AG09309 (cell line): Measurements from ENCODE around the gene RAB31.

ENCODE experiments used
- DNase-seq: peaks from one replicate; pipeline ENCODE4 v3.0.0-alpha.2; 2010; ENCODE audit warnings: low read depth
- H3K4me3 ChIP-seq: 2 replicates; pipeline ENCODE4 v1.5.1; 2011; ENCODE audit warnings: mild to moderate bottlenecking, low read depth, low read length, moderate library complexity; ENCODE audit not compliant: control insufficient read depth
- TF ChIP-seq, protein P1 (sequence below): IDR thresholded peaks from 2 replicates; pipeline ENCODE4 v1.5.1; 2011; ENCODE audit warnings: mild to moderate bottlenecking, low read depth, low read length, inconsistent platforms; ENCODE audit not compliant: insufficient read depth, control insufficient read depth; ENCODE audit errors: missing control alignments

Gene RAB31

DNA sequence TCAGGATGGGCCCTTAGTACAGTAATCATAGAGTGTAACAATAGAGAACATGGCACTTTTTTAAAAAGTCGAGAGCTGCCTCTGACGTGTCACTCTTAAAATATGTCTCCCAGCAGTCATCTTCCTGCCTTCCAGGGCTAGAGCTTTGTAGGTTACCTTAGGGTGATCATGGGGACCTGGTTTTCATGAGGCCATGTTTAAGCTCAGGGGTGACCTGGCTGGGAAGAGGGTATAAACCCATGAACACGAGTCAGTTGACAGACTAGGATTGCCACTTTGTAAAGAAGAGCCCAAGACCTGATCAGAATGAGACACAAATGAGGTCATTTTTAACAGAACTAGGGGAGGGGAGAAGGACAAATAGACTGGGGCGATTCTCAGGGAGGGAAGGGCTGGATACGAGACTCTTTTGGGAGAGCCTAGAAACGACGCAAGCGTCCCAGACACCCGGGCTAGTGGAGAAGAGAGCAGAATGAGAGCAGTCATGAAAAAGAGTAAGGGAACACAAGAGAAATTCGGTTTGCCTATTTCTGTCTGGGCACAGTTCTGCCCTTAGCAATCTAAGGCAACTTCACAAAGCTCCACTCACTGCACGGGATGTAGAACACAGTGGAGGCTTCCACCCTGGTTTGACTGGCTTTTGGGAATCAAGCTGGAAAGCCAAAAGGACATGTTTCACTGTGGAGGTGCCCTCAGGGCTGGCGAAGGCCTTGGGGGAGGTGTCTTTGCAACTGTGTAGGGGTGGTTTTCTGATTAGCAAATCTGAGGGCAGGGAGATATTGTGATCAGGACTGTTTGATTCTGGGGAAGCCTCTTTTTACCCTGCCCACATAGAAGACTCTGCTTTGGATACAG, 1.8 kb upstream of the RAB31 start:
- TF ChIP-seq, protein P1, sequence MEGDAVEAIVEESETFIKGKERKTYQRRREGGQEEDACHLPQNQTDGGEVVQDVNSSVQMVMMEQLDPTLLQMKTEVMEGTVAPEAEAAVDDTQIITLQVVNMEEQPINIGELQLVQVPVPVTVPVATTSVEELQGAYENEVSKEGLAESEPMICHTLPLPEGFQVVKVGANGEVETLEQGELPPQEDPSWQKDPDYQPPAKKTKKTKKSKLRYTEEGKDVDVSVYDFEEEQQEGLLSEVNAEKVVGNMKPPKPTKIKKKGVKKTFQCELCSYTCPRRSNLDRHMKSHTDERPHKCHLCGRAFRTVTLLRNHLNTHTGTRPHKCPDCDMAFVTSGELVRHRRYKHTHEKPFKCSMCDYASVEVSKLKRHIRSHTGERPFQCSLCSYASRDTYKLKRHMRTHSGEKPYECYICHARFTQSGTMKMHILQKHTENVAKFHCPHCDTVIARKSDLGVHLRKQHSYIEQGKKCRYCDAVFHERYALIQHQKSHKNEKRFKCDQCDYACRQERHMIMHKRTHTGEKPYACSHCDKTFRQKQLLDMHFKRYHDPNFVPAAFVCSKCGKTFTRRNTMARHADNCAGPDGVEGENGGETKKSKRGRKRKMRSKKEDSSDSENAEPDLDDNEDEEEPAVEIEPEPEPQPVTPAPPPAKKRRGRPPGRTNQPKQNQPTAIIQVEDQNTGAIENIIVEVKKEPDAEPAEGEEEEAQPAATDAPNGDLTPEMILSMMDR, result no peak
- DNase-seq, result no peak
- no peak overlapping the region for H3K4me3 ChIP-seq

DNA sequence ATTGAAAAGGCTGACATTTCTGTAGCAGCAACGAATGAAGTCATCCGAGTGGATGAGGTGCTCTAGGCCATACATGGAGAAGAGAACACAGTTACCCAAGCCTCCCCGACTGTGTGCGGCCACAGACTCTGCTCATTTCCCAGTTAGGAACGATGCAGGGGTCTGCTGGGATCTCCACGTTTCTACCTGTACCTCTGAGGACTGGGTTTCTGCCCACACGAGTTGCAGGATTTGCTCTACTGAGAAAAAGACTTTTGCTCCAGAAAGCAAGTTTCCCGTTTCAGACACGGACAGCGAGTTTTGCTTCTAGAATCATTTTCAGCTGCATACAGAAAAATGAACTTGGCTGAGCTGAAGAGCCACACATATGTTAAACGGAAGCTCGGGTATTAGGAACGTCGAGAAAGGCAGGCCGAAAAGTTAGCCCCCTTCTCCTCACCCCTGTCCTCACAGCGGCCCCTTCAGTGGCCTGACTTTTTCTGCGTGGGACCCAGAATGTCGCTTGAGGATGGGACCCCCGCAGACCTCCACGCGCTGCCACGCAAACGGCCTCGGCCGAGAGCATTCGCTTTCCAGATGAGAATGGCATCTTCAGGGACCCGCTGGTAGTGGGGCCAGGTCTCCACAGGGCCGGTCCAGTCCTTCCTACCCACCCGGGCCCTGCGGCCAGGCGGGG, 582 bp upstream of the RAB31 start:
- TF ChIP-seq, protein P1, result no peak
- peak overlapping the region; percentile 62 for H3K4me3 ChIP-seq
- no peak for DNase-seq

DNA sequence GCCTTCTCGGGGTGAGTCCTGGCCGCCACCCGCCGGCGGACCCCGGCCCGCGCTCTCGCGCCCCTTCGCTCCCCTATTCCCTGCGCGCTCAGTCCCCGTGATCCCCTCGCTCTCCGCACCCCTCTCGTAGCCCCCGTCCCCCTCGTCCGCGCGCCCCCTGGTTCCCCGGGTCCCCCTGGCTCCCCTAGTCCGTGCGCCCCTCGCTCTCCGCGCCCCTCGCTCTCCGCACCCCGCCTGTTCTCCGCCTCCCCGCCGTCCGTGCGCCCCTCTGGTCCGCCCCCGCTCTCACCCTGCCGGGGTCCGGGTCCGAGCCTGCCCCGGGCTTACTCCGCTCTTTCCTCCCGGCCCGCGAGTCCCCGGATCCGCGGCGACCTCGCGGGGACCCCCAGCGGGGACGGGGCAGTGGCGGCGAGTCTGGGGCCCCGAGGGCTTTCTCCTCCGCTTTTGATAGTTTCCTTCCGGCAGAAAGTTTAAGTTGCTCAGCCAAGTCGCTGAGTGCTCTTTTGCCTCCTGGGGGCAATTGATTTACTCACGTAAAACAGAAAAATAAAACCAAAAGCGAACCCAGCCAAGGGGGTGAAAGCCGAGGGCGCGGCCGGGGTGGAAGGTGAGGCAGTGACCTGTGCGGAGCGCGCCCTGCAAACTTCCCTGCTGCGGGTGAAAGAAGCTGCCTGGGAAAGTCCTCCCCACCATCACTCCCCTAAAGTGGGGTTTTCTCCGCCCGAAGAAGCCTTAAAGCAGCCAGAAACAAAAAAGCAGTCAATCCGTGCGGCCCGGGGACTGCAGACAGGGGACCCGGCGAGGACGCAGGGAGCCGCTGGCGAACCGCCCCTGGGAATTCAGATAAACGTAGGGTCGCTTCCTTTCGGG, 568 bp downstream of the RAB31 start:
- DNase-seq, result no peak
- H3K4me3 ChIP-seq, result peak overlapping the region; percentile 84
- TF ChIP-seq, protein P1, result no peak

- TF ChIP-seq, protein P1, result no peak
- peak overlapping the region; percentile 84 for H3K4me3 ChIP-seq
- no peak for DNase-seq
These were observed 1.3 kb downstream of the RAB31 start for GRCh38 chr18:9709304-9709877.

DNA sequence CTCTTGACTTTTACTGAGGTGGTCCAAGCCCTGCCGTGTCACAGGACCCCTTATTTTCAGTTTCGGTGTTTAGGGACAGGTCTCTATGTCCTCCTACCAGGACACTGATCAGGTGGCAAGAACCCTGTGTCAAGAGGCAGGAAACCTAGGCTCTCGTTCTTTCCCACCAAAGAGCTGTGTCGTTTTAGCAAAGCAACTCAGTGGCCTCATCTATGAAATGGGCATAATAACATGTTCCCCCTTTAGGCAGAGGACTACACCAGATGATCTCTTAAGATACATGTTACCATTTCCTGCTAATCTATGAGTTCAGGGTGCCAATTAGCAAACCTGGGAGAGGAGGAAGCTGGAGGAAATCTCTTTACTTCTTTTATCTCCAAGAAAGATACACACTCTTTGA, 1.9 kb downstream of the RAB31 start:
- H3K4me3 ChIP-seq, result peak overlapping the region; percentile 84; the same call in 1 of the 2 replicates
- no peak for DNase-seq
- TF ChIP-seq, protein P1, result no peak

DNA sequence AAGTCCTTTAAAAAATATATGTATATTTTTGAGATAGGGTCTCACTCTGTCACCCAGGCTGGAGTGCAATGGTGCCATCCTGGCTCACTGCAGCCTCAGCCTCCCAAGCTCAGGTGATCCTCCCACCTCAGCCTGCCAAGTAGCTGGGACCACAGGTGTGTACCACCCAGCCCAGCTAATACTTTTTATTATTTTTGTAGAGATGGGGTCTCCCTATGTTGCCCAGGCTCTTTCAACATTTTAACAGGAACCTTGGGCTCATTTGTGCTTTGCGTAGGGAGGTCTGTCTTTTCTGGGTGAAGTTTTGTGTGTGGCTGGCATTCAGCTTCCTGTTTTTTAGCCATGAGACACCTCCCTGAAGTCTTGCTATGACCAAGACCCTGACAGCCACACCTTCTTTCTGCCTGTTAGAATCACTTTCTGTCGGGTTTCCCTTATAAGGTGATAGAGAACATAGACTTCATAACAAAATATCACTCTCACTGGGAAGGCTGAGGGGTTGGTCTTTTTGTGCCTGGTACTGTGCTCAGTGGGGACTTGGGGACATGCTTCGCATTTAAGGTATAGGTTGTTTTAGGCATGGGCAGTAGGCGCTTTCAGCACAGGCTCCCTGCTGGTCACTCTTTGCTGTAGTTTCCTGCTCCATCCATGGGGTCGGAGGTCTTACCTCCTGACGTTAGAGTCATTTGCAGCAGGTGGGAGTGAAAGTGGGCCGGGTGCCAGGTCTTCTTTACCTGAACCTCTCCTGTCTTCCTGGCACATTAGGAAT, 3.4 kb downstream of the RAB31 start:
- TF ChIP-seq, protein P1, result no peak
- DNase-seq, result no peak

More for the DNA sequence above, 3.4 kb downstream of the RAB31 start:
- H3K4me3 ChIP-seq, result no peak overlapping the region
